HG03520 (cell line): ENCODE data around the gene ASPSCR1.

Source experiments
- ATAC-seq: cut with Tn5 transposase; IDR thresholded peaks from one replicate; pipeline ENCODE4 v1.9.1; 2021; ENCODE audit warnings: mild to moderate bottlenecking, moderate library complexity; ENCODE audit not compliant: unreplicated experiment

ASPSCR1 gene

DNA sequence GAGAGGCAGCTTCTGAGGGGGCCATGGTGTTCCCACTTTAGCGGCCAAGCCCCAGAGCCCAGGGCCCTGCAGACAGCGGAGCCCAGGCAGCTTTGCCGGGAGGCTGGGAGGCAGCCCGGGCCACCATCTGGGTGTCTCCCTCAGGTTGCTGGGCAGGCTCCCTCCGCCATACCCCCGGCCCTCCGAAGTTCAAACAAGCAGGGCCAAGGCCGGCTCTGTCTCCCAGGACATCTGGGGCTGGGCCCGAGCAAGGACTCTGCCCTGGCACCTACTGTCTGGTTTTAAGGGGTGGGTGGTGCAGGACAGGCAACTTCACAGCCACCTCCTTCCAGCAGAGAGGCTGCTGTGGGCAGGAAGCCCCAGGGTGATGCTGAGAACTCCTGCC lies 85.5 kb downstream of the ASPSCR1 start:
- ATAC-seq, result no peak

DNA sequence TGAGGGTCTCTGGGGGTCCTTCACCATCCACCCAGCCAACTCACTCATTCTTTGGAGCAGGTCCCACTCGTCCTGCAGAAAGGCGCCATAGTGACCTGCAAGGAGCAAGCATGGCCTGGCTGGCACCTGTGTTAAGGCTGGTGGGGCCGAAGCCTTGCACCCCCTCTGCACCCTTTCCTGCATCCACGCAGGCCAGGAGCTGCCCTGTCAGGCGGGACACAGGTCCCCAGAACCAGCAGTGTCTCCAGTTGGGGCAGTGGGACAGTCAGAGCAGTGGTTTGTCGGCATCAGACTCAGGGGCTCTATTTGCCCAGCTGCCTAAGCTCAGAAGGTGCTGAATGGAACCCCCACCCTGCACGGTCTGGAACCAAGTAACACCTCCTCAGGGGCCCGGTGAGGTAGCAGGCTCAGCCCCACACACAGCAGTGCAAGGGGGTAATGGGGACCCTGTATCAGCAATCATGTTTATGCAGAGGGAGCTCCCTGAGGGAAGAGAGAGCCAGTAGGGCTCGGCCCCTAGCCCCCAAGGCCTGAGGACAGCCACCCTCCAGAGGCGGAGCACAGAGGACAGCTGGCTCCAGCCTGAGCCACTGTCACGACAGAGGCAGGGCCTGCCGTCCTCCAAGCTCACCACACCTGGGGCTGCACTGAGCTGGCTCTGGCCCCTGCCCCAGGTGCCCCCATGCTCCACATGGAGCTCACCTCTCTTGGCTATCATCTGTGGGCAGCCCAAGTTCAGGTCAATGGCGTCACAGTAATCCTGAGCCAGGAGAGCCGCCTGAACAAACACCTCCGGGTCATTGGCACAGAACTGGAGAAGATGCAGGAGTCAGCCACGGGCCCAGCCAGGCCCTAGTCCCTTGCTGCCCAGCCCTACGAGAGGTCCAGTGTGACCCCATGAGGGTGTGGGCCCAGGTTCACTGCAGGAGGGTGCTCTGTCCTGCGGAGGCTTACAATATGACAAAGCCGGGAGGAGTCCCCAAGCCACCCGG lies 86.3 kb downstream of the ASPSCR1 start:
- ATAC-seq, result no peak

DNA sequence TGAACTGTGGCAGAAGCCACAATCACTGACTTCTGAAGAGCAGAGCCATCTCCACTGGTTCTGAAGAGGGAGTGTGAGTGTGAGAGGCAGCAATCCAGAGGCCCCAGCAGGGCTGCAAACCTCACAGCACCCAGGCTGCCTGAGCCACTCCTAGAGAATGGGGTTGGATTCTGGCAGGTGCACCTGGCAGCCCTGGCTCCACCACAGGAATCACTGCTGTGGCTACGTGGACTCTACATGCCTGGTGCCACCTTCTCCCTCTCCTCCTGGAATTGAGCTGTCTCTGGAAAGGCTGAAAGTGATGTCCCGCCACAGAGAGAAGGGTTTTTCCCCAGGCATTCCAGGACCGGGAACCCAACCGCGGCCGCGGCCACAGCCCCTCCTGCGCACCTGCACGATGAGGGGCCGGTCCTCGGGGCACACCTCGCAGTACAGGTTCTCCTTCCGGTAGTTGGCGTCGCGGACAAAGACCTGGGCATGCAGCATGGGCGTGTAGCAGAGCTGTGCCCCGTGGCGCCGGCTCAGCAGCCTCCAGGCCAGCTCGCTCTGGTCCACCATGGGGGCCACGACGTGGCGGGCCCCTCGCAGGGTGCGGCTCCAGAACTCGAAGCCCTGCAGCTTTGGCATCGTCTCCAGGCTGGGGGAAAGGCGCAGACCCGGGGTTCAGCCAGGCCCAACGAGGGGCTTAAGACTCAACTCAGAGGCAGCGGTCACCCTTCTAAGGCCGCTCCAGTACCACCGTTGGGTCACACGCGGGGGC lies 87.2 kb downstream of the ASPSCR1 start:
- no peak for ATAC-seq

DNA sequence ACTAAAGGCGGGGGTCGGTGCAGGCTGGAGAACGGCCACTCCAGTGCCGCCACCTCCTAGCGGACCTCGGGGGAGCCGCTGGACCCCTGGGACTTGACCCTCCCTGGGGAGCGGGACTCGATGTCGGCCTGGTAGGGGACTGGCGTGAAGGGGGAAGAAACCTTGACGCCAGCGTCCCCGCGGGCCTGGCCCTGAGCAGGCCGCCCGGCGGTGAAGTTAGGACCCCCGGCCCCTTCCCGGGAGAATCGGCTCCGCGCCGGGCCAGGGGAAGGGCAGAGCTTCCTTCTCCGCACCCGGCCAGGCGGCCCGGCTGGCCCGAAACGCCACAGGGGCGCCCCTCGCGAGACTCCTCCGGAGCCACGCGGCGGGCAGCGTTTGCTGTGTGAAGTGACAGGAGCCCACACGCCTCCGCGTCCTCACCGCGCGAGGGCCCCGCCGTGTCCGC lies 87.8 kb downstream of the ASPSCR1 start:
- ATAC-seq, result peak; percentile 31

DNA sequence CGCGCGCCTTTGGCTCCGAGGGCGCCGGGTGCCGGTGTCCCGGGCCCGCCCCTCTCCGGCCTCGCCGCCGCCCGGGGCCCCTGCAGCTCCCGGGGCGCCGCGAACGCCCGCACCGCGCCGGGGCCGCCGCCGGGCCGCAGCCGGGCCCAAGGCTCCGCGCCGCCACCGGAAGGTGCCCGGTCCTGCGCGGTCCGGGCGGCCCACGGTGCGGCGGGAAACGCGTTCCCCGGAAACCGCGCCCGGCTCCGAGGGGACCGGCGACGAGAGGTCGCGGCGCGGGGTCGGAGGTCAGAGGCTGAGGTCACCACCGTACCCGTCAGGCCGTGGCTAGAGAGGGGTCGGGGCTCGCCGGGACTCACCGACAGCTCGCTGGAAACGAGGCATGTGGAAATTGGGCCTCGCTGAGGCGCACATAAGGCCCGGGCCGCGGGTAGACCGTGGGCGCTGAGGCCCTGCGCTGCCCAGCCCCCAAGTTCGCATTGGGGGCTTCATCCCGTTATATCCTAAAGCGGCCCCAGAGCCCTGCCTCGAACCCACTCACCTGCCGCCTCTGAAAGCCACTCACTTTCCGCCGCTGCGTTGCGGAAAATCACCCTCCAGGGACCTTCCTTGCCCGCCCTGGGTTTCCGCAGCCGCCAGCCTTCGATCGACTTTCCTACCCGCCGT lies 88.3 kb downstream of the ASPSCR1 start, which contains the start of gene DUS1L:
Gene DUS1L (minus strand): TSS at position 167 of the 666 bp plus-strand sequence. CDS start 745 bp downstream, outside the sequence.
- ATAC-seq, result peak; percentile 62
